HepG2 (cell line): ENCODE data around the gene UBE2D4. TPM values are rescaled to one million over a fixed set of nuclear protein-coding genes. Genes with fewer than 3 reads are reported as not detected.

Experiments
- BORCS8-MEF2B ChIP-seq: sonication (generic); formaldehyde crosslinking; IDR thresholded peaks from 2 replicates; pipeline ENCODE4 v1.8.0; 2022; ENCODE audit warnings: mild to moderate bottlenecking, missing genetic modification reagents
- DZIP1 ChIP-seq: sonication (generic); formaldehyde crosslinking; IDR thresholded peaks from 2 replicates; pipeline ENCODE4 v1.5.0; 2020; ENCODE audit warnings: mild to moderate bottlenecking, missing genetic modification reagents
- HDAC2 ChIP-seq: sonication (generic); formaldehyde crosslinking; IDR thresholded peaks from 2 replicates; pipeline ENCODE4 v1.4.0; 2020; ENCODE audit warnings: missing genetic modification reagents
- PRDM4 ChIP-seq: sonication (generic); formaldehyde crosslinking; IDR thresholded peaks from 2 replicates; pipeline ENCODE4 v1.9.0; 2021; ENCODE audit warnings: missing genetic modification reagents, borderline replicate concordance
- RAD21 ChIP-seq: fragments of 450-650 bp; formaldehyde crosslinking; IDR thresholded peaks from 2 replicates; pipeline ENCODE4 v1.5.0; 2020; ENCODE audit warnings: mild to moderate bottlenecking
- REL ChIP-seq: sonication (generic); formaldehyde crosslinking; conservative IDR thresholded peaks from 2 replicates; pipeline ENCODE4 v1.8.0; 2022; ENCODE audit warnings: mild to moderate bottlenecking, missing genetic modification reagents, moderate library complexity
- SKIL ChIP-seq: sonication (generic); formaldehyde crosslinking; IDR thresholded peaks from 2 replicates; pipeline ENCODE4 v1.8.0; 2022; ENCODE audit warnings: missing genetic modification reagents, mild to moderate bottlenecking, moderate library complexity, borderline replicate concordance
- SOX13 ChIP-seq, 3 experiments: fragments of 450-650 bp in 1 of 3; sonication (generic) in 1 of 3; formaldehyde crosslinking in 1 of 3; IDR thresholded peaks in 2 of 3; conservative IDR thresholded peaks in 1 of 3; 2 replicates each; pipeline versions ENCODE4 v1.5.0 to v1.6.1; 2016 to 2020; ENCODE audit warnings: antibody characterized with exemption in 1 of 3, mild to moderate bottlenecking in 1 of 3, missing compliant biosample characterization in 1 of 3, missing genetic modification reagents in 1 of 3, moderate library complexity in 1 of 3
- SUZ12 ChIP-seq: fragments of 150-350 bp; IDR thresholded peaks from 2 replicates; pipeline ENCODE4 v1.6.1; 2014; ENCODE audit warnings: low read depth, low read length
- TCF7 ChIP-seq: sonication (generic); IDR thresholded peaks from 2 replicates; pipeline ENCODE4 v1.6.1; 2016; ENCODE audit warnings: antibody characterized with exemption, low read depth
- TFAP4 ChIP-seq: sonication (generic); IDR thresholded peaks from 2 replicates; pipeline ENCODE4 v1.6.1; 2016; ENCODE audit warnings: low read depth, borderline replicate concordance
- TIGD3 ChIP-seq: sonication (generic); formaldehyde crosslinking; IDR thresholded peaks from 2 replicates; pipeline ENCODE4 v1.5.1; 2020; ENCODE audit warnings: mild to moderate bottlenecking, missing genetic modification reagents, borderline replicate concordance
- XBP1 ChIP-seq: sonication (generic); formaldehyde crosslinking; IDR thresholded peaks from 2 replicates; pipeline ENCODE4 v1.5.0; 2020; ENCODE audit warnings: missing genetic modification reagents
- ZFP62 ChIP-seq: sonication (generic); formaldehyde crosslinking; IDR thresholded peaks from 2 replicates; pipeline ENCODE4 v1.4.0; 2020; ENCODE audit warnings: missing genetic modification reagents
- ZNF512B ChIP-seq: sonication (generic); formaldehyde crosslinking; IDR thresholded peaks from 2 replicates; pipeline ENCODE4 v1.5.1; 2020; ENCODE audit warnings: missing genetic modification reagents, mild to moderate bottlenecking, borderline replicate concordance
- ZNF570 ChIP-seq: sonication (generic); formaldehyde crosslinking; IDR thresholded peaks from 2 replicates; pipeline ENCODE4 v1.4.0; 2020; ENCODE audit warnings: mild to moderate bottlenecking, missing genetic modification reagents, borderline replicate concordance
- ZNF720 ChIP-seq: sonication (generic); formaldehyde crosslinking; IDR thresholded peaks from 2 replicates; pipeline ENCODE4 v1.4.0; 2020; ENCODE audit warnings: missing genetic modification reagents
- polyA plus RNA-seq, 8 experiments: library from polyadenylated mRNA; depleted of rRNA in 3 of 8; stranded (reverse) in 7 of 8; unstranded in 1 of 8; fragments of >200 nt; fragmentation: Illumina TruSeq in 4 of 8; extraction: Trizol in 4 of 8; gene quantifications; 2 replicates each; pipeline versions ENCODE4 v1.2.1 to v1.2.3, GENCODE V29; 2011 to 2016; ENCODE audit warnings: low read depth in 4 of 8, missing spikeins in 1 of 8, mixed read lengths in 1 of 8; ENCODE audit not compliant: insufficient read depth in 1 of 8
- total RNA-seq, 5 experiments: library from RNA; depleted of rRNA; stranded (reverse); fragments of >200 nt; fragmentation: Illumina TruSeq; extraction: Trizol; gene quantifications; 2 replicates each; pipeline ENCODE4 v1.2.3, GENCODE V29; 2016; ENCODE audit warnings: low read depth in 1 of 5

Gene UBE2D4
- total and polyA plus RNA-seq, 2 of the 13 experiments (the other 11 are each of a cell fraction or from before 2014, with no cell fraction given): 9.9 to 16.0 TPM

- TF ChIP-seq TFAP4 (no peak), ZNF720 (no peak), DZIP1 (no peak), TIGD3 (CRISPR knock-in tag) (no peak), REL (CRISPR knock-in tag) (no peak), SKIL (CRISPR knock-in tag) (no peak), ZNF512B (CRISPR knock-in tag) (no peak), SOX13 (IDR thresholded peaks at IDR 0.05) (no peak), SOX13 (CRISPR knock-in tag; conservative IDR thresholded peaks at IDR 0.05 in 1 of 2, IDR thresholded peaks at IDR 0.05 in 1 of 2) (no peak), ZNF570 (CRISPR knock-in tag) (no peak), ZFP62 (CRISPR knock-in tag) (no peak), HDAC2 (CRISPR knock-in tag) (no peak), RAD21 (CRISPR knock-in tag) (peak; percentile 32; the same call in 1 of the 2 replicates), BORCS8-MEF2B (no peak), PRDM4 (CRISPR knock-in tag) (no peak), XBP1 (CRISPR knock-in tag) (no peak), SUZ12 (no peak), TCF7 (no peak)
Measured at GRCh38 chr7:43942997-43943396, 16.8 kb downstream of the UBE2D4 start (continued).
